ENCODE data around the gene SF3A2.

GRCh38 chr19:2242092-2242537, 5.5 kb downstream of the SF3A2 start:
- TF ChIP-seq CTCF (IDR thresholded peaks at IDR 0.05; ENCODE audit: borderline replicate concordance, extremely low read depth, low read length, poor library complexity, severe bottlenecking) (no peak), EZH2 (IDR thresholded peaks at IDR 0.05; ENCODE audit: borderline replicate concordance, low read depth, low read length, severe bottlenecking) (no peak)

Data from DND-41 (cell line).